Central memory CD4-positive, alpha-beta T cell (primary cell): Measurements from ENCODE around the gene TMA7.

Experiments
- DNase-seq: peaks from one replicate; pipeline ENCODE4 v3.0.0; 2022

TMA7 gene

DNA sequence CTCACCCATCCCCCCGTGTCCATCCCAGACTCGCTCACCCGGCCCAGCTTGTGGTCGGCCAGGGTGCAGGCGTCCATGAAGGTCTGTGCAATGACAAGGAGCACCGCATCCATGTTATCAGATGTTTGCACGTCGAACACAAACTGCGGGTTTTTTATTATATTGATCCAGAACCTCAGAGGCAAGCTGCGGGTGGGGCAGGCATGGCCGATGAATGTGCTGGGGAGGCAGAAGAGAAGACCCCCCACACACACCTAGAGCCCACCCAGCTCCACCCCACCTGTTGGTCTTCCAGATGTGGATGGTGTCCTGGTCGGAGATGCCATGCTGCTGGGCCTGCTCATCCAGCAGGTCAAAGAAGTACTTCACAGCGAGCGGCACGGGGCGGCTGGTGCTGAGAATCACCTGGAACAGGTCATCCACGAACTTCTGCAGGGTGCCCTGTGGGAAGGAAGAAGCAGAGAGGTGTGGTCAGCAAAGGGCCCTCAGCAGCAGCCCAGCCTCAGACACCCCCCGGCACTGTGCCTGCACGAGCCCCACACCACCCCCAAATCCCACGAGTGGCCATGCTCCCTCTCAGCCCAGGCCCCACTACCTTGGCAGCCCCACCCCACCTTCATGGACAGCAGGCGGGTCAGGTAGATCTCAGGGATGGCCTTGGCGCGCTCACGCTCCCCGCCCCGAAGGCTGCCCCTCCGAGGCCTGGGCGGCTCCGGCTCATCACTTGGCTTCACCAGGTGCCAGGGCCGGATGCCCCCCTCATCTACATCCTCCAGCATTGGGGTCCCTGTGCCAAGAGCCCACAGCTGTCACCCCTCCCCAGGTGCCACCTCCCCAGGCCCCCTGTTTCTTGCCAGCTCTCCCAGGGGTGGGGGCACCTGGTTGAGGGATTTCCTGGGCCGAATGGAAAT lies 30.5 kb upstream of the TMA7 start:
- DNase-seq = no peak

DNA sequence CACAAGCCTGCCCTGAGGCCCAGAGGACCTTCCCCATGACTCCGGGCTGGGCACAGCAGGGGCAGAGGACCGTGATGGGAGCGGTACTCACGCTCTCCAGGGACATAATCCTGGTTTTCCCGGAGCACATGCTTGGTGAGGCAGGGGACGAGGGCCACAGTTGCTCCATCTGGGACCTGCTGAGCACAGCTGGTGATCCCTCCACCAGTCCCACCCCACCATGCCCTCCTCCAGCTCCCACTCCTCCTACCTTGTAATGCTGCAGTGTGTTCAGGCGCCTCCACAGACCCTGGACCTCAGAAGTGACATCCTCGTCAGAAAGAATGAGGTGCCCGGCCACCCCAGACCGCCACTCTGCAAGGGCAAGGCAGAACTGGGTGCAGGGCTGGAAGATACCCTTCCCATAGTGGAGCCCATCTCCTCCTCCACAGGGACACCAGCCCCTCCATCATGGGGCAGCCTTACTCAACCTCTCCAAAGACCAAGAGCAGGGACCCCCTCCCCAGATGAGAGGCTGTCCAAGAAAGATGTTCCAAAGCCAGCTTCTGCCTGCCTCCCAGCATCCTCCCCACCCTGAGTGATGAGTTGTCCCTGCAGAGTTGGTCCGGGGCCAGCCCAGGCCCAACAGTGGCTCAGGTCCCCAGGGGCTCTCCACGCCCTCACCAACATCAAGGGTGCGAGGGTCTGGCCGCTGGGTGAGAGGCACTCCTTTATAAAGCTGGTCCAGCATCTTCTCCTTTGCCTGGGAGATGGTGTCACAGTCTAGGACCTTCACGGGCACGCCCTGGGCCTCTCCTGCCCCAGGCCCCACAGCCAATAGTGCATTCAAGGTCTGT lies 29.6 kb upstream of the TMA7 start:
- DNase-seq = no peak

DNA sequence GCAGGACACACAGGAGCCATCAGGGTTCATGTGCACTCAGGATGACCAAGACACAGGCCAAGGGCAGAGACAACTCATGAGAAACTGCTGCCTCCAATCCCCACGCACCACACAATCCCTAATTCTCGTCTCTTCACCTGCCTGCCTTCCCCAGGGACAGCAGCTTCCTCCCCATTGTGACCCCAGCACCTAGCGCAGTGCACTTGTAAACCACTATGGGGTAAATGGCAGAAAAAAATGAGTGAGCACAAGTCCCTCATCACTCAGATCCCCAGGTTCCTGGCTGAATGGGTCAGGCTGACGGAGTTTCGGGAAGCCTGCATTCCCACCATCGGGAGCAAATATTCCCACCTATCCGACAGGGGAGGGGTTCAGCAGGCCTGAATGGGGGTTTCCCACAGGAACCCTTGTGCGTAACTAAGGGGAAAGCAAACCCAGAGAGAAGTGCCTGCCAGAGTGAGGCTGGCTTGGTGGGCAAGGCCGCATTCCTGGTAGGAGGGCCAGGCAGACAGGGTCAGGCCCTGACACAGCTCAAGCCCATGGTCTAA lies 28.9 kb upstream of the TMA7 start:
- DNase-seq = no peak

DNA sequence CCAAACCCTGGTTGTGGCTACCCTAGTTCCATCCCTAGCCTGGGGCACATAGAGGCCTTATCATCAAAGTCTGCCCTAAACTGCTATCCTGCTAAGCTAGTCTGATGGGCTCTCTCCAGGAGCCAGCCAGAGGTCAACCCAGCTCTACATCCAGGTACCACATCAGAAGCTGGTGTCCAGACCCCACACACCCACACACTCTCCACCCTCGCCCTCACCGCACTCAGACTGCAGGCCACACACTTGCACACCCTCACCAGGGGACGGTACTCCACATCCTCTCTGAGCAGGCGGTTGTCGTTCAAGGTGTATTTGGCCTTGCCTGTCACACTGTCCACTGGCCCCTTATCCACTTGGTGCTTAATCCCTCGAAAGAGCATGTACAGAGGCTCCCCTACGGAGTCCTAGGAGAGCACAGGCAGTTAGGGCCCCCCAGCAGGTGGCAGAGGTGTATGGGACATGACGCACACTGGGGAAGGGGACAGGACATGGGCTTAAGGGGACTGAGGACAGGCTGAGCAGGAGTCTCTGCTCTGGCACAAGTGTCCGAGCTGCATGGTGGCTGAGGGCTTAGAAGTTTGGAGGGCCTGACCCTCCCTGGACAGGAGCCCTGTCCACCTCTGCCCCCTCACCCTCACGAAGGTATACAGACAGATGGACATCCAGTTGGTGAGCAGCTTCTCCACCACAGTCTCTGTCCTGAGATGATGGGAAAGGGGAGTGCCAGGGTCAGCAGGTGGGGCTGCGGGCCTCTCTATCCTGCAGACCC lies 28.3 kb upstream of the TMA7 start:
- no peak for DNase-seq

DNA sequence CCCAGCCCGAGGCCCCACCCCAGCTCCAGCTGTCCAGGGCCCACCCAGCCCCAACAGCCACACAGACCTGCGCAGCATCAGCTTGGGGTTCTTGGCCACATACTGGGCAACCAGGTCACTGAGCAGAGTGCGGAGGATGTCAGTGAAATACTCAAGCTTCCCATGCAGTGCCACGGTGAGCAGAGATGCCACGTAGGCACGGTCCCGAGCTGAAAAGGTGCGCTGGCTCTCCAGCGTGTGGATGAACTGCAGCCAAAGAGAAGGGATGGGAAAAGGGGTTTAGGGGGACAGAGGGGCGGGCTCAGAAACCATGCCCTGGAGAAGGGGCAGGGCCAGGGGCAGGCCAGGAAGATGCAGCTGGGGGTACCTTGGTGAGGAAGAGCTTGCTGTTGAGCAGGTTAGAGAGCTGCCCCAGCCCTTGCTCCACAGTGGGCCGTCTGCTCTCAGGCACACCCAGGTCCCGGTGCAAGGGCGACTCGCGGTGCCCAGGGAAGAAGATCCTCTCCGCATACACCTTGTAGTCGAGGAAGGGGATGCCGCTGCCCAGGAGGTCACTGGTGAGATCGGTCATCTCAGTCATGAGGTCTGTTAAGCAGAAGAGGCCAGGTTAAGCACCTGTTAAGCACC lies 27.6 kb upstream of the TMA7 start:
- DNase-seq = no peak

DNA sequence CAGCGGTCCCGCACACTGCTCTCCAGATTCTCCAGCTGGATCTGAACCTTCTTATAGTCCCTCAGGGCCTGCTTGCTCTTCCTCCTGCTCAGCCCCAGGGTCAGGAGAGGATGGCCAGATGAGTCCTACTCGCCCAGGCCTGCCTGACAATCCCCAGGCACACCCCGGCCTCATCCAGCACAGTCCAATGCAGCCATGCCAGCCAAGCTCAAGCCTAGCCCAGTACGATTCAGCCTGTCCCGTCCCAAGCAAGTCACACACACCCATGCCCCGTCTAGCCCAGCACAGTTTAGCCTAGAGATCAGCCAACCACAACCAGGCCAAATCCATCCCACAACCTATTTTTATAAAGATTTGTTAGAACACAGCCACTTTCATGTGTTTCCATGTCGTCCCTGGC lies 27.0 kb upstream of the TMA7 start:
- DNase-seq = no peak

DNA sequence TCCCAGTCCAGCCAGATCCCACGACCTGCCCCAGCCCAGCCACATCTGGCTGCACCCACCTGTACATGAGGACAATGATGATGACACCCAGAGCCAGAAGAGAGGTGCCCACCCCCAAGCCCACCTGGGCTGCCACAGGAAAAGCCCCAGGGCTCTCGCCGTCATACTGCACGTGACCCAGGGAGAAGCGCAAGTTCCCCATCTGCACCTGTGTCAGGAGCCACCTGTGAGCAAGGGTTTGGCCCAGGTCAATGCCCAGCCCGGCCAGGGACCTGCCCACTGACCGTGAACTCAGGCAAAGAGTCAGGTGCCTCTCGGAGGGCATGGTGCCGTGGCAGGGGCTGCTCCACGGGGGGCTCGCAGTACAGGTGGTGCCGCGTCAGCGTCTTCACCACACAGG lies 26.4 kb upstream of the TMA7 start:
- no peak for DNase-seq

DNA sequence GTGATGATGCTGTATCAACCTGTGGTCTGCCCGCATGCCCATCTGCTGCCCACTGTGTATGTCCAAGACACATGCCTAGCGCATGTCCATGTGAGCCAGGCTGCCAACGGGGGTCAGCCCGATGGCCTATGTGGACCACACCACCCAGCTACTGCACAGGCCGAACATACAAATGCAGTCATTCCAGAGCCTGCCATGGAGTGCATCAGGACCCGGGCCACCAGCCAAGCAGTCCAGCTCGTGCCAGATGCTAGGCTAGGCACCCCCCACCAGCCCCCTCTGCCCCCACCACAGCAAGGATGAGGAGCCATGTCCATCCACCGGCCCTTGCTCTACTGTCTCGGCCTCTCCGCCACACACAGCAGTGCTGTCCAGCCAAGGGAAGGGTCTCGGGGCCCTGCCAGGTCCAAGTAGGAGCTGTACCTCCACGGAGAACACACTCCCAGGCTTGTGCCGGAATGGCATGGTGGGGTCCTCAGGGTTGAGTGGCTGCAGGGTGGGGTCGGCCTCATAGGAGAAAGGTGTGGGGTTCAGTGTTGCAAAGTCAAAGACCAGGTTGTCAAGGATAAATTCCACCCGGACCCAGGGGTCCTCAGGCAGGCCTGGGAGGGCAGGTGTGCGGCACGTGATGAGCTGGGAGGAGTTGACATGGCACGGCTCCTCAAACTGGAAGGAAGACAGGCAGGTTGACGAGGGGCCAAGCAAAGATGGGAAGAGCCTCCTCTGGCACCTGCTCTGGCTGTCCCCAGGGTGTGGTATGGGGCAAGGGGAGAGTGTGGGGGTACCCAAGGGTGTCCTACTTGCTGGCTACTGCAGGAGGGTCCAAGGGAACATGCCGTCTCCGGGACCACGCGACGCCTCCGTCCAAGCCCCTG lies 25.4 kb upstream of the TMA7 start:
- no peak for DNase-seq

DNA sequence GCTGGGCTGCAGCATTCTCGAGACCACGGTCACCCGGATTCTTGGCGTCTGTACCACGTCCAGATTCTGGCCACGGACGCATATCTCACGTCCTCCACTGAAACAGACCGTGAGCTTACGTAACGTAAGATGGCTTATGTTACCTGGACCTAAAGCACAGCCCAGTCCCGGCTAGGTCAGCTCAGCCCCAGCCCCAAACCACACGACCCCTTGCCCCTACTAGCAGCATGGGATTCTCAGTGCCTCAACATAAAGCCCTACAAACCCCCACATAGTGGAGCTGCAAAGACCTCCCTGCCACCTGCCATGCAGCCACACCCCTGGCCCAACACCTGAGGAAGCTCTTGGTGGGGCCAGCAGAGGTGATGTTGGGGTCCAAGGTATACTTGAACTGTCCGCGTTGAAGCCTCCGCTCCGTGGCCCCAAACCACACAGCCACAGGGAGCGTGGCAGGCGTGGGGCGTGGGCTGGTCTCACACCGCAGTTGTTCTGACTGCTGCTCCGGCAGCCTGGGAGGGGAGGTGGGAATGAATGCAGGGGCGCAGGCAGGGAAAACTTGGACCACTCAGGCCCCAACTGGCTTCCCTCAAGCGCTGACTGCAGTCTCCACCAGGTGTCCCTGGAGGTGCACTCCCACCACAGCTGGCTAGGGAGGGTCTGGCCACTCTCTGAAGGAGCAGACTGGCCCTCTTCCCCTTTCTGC lies 24.7 kb upstream of the TMA7 start:
- no peak for DNase-seq

DNA sequence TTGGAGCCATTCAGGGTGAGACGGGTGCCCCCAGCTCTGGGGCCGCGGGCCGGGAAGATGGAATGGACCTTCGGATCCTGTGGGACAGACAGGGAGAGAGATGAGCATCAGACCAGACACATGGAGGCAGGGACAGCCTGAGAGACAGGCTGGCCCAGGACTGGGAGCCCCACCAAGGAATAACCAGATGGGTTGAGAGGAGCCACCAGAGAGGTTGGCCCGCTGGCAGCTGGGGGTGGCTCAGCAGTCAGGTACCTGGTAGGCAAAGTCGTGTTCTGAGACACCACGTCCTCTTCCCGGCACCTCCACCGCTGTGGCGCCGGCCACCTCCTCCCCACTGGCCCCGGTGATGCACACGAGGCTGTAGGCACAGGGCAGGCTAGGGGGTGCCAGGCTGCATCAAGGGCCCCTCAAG lies 24.0 kb upstream of the TMA7 start:
- DNase-seq = no peak

DNA sequence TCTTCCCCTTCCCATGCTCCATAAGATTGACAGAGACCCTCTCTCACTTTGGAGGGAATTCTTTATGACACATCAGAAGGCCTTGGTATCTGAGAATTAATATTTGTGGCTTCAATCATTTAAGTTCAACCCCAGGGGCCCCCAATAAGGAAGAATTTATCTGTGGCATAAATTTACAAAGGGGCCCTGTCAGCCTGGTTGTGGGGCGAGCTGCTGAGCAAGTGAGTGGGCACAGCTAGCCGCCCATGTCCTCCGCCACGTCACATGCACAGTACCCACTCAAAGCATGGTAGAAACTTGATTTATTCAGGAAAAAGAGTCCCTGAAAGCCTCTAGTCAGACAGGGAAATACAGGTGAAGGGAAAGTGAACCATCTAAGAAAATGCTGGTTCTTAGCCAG lies 23.5 kb upstream of the TMA7 start:
- no peak for DNase-seq

DNA sequence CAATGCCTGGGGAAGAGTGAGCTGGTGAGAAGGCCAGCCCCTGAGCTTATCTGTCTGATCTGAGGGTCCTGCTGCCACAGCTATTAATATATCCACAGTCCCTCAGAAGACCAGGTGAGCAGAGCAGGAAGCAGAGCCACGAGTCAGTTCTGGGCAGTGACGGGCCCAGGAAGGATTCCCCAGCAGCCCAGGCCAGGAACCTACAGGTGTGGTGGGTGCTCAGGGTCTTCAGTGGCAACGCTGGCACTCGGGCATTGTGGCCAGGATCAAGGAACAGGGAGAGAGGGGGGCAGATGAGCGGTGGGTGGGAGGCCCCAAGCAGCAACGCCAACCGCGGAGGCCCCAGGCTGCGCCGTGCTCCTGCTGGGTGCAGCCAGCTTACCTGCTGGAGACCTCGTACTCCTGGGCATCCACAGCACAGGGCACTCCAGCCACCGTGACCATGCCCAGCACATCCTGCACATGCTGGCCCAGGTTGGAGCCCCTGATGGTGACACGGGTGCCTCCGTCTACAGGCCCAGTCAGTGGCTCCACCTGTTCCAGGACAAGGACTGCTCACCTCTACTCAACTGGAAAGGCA lies 22.4 kb upstream of the TMA7 start:
- DNase-seq = no peak

DNA sequence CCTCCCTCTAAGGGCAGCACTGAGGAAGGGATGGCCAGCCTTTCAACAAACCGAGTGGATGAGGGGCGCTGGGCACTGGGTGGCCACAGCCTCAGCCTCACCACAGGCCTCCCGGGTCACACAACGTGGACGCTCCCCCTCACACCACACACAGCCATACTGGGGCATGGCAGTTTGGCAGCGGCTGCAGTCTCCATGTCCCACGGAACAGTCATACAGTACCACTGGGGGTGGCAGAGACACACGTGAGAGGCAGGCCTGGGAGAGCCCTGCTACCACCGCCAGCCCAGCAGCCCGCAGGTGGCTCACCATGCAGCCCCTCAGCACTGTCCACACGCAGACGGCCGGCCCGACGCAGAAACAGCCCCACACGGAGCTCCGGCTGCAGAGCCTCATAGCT lies 21.9 kb upstream of the TMA7 start:
- no peak for DNase-seq

DNA sequence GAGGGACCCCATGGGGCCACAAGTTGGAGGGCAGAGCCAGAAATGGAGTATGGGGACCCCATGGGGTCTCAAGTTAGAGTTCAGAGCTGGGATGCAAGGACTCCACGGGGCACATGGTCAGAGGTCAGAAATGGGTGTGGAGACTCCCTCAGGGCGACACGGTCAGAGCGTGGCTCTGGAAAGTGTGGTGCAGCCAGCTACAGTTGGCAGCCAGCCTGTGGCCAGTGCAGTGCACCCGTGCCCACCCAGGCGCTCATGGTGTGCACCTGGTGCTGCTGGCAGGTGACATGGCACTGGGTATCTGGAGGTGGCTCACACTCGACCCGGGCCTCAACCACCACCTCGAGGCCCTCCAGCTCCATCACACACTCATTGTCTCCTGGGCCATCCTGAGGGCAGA lies 21.4 kb upstream of the TMA7 start:
- DNase-seq = no peak

DNA sequence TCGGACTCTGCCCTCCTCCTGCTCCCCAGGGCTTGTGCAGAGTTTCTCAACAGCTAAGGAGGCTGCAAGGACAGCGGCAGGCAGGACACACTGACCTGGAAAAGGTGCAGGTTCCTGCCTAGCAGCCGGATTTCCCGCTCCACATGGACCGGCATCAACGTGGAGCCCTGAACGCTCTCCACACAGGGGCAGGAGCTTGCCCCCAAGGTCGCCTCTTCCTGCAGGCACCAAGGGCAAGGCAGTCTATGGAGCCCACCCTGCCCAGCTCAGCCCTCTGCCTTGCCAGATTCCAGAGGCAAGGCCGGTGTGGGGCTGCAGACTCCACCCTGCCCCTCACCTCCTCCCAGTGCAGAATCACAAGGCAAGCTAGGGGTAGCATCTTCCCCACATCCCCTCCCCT lies 20.9 kb upstream of the TMA7 start:
- DNase-seq = no peak

DNA sequence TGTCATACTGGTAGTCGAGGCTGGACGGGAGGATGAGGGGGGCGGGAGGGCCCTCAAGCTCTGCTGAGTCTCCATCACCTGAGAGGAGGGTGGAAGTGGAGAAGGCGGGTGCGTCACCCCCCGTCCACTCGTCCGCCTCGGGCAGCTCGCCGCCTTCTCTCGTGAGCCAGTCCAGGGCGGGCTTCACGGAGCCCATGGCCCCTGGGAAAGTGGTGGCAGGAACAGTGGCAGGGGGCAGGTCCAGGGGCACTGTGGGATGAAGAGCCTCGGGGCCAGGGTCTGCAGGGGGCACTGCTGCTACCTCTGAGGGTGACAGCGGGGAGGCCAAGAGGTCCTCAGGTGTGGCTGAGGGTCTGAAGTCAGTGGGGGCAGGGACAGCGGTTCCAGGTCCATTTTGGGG lies 20.5 kb upstream of the TMA7 start:
- DNase-seq = no peak

DNA sequence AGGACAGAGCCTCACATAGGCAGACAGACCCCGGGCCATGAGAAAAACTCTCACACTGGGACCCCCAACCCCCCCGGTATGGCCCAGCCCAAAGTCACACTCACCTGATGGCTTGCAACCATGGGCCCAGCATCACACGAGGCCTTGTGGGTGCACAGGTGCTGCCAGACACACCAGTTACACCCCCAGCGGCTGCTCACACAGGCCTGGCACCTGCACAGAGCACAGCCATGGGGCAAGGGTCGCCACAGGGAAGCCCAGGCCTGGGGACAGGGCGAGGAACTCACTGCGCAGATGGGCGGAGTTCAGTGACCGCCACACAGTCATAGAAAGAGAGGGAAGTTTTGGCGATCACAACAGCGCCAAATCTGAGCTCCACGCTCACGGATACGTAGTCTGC lies 19.5 kb upstream of the TMA7 start:
- no peak for DNase-seq

DNA sequence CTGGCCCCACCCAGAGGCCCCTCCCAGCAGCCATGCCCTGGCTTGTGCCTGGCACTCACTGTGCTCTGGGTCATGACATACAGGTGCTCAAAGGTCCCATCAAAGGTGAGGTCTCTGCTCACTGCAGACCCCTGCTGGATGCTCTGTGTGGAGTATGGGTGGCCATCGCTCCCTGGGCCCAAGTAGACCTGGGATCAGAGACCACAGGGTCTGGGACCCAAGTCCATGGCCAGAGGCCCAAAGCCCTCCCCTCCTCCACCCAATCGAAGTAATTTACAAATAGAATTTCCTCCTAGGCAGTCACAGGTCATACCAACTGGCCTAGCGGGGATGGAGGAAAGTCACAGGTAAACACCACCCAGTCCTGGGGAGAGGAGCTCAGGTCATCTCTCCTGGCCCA lies 17.8 kb upstream of the TMA7 start:
- no peak for DNase-seq

DNA sequence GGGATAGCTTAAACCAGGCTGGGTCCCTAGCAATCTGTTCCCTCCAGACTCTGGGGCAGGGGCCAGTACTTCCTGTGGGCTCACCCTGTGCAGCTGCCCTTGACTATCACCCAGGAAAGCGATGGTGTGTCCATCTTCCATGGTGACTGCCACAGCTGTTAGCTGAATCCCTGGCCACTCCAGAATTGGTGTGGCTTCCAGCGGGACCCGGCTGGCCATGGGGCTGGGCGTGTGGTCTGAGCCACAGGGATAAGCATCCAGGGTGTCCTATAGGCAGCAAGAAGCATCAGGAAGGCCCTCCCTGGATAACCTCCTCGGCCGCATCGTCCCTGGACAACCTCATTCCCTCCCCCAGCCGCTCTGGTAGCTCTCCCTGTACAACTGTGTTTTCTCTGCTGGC lies 17.4 kb upstream of the TMA7 start:
- DNase-seq = no peak

DNA sequence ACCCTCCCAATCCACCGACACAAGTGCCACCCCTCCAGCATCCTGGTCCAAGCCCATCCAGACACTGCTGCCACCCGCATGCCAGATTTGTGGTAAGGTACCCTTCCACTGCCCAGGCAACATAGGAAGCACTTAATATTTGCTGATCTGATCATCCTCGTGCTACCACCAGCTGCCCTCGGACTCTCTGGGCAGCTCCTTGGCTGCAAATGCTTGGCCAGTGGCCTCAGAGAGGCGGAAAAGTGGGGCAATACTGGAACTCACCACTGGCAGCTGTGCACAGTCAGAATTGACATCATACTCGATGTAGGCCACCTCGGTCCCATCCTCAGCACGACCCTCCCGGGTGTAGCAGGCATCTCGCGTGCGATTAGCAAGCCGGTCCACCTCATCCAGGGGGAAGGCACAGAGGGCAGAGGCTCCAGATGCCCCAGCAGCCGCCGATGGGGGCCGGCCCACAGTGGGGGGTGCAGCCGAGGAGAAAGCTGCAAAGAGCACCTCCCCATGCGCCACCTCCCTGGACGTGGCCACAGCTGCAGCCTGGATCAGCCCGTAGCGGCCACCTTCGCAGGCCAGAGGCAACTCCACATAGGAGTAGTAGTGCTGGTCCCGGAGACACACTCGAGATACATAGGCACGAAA lies 16.7 kb upstream of the TMA7 start:
- no peak for DNase-seq
